Lower leg skin (tissue), 4 donors: Measurements from ENCODE around the gene KLHL2. TPM values are rescaled to one million over a fixed set of nuclear protein-coding genes. Genes with fewer than 3 reads are reported as not detected.

Experiments used
- DNase-seq, 2 donors: peaks; one replicate each; pipeline ENCODE4 v3.0.0-alpha.2; 2019; ENCODE audit warnings: low spot score in 2 of 2
- H3K4me3 ChIP-seq: fragments of 200-600 bp; sonication (generic); 2 replicates; pipeline ENCODE4 v1.5.1; 2017; ENCODE audit warnings: mild to moderate bottlenecking, low read depth; ENCODE audit not compliant: poor library complexity, severe bottlenecking
- POLR2A ChIP-seq, 2 donors: fragments of 450-650 bp; IDR thresholded peaks; one replicate each; pipeline ENCODE4 v1.6.1; 2016 to 2017; ENCODE audit warnings: antibody characterized with exemption in 2 of 2, mild to moderate bottlenecking in 1 of 2, moderate library complexity in 1 of 2
- WGBS, 2 donors: methylation state at CpG; one replicate each; pipeline ENCODE4 v1.1.5; 2018; 5-methylcytosine and 5-hydroxymethylcytosine counted together
- intact Hi-C: fragments of 100-400 bp; cut with DNase I; formaldehyde crosslinking; loops from one replicate; pipeline ENCODE4 v1.15.0; 2023; ENCODE audit warnings: low total_unique reads
- total RNA-seq, 4 donors: library from RNA; depleted of rRNA; stranded (reverse); fragments of >200 nt; gene quantifications; one replicate each; pipeline ENCODE4 v1.1.0, GENCODE V29; 2016
- TF ChIP-seq, protein P1 (sequence below), 3 donors: fragments of 450-650 bp; IDR thresholded peaks; one replicate each; pipeline ENCODE4 v1.5.1; 2016; ENCODE audit warnings: antibody characterized with exemption in 3 of 3, mild to moderate bottlenecking in 3 of 3, moderate library complexity in 2 of 3

Gene KLHL2
- total RNA-seq, 4 donors from 2014 or later, result 15.1 to 15.9 (median 15.7) TPM

DNA sequence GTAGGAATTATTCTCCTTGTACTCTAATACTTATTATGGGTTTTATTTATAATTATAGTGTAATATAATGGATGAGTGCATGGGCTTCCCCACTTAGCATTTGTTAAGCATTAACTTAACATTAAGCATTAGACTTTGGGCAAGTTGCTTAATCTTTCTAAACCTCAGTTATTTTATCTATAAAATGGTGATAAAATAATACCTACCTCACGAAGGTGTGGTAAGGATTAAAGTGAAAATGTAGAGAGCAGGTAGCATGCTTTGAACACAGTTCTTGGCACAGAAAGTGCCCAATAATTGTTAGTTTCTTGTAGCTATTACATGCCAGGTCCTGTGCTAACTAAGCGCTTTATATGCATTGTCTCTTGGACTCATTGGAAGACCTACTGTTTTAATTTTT is 122.7 kb downstream of the KLHL2 start:
- H3K4me3 ChIP-seq, result no peak overlapping the region
- 95 to 96% methylated on average over 2 of the region's 2 CpGs for WGBS, 2 donors
- intact Hi-C loops, result no loop called here
- no peak for DNase-seq
- no peak for TF ChIP-seq POLR2A (IDR thresholded peaks at IDR 0.05)

- no peak for DNase-seq
- WGBS, 2 donors, result 86 to 90% methylated on average over 5 of the region's 5 CpGs
- TF ChIP-seq, protein P1, sequence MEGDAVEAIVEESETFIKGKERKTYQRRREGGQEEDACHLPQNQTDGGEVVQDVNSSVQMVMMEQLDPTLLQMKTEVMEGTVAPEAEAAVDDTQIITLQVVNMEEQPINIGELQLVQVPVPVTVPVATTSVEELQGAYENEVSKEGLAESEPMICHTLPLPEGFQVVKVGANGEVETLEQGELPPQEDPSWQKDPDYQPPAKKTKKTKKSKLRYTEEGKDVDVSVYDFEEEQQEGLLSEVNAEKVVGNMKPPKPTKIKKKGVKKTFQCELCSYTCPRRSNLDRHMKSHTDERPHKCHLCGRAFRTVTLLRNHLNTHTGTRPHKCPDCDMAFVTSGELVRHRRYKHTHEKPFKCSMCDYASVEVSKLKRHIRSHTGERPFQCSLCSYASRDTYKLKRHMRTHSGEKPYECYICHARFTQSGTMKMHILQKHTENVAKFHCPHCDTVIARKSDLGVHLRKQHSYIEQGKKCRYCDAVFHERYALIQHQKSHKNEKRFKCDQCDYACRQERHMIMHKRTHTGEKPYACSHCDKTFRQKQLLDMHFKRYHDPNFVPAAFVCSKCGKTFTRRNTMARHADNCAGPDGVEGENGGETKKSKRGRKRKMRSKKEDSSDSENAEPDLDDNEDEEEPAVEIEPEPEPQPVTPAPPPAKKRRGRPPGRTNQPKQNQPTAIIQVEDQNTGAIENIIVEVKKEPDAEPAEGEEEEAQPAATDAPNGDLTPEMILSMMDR (IDR thresholded peaks at IDR 0.05), result no peak
- no peak for TF ChIP-seq POLR2A (IDR thresholded peaks at IDR 0.05)
- intact Hi-C loops, result no loop called here
- H3K4me3 ChIP-seq, result no peak overlapping the region
These were observed 123.3 kb downstream of the KLHL2 start for GRCh38 chr4:165330666-165331065.

GRCh38 chr4:165331359-165331758 is 124.0 kb downstream of the KLHL2 start:
- no peak for DNase-seq
- H3K4me3 ChIP-seq, result no peak overlapping the region
- TF ChIP-seq POLR2A (IDR thresholded peaks at IDR 0.05), result no peak
- TF ChIP-seq, protein P1 (IDR thresholded peaks at IDR 0.05), result no peak
- intact Hi-C loops, result no loop called here
- 80 to 85% methylated on average over 1 of the region's 1 CpG for WGBS, 2 donors

DNA sequence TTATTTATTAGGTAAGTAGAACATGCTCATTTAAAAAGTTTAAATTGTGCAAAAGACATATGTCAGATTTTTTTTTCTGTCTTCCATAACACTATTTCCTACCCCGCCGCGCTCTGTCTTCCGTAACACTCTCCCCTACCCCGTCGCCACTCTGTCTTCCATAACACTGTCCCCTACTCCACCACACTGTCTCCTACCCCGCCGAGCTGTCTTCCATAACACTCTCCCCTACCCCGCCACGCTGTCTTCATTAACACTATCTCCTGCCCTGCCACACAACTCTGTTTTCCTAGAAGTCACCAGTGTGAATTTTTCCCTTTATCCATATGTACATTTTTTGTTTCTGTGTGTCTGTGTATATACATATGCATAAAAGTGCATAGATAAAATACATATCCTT is 124.5 kb downstream of the KLHL2 start:
- no peak overlapping the region for H3K4me3 ChIP-seq

GRCh38 chr4:165332502-165332901 is 125.1 kb downstream of the KLHL2 start:
- intact Hi-C loops, result no loop called here
- DNase-seq, result no peak
- WGBS, 2 donors, result 52 to 62% methylated on average over 1 of the region's 1 CpG
- TF ChIP-seq POLR2A (IDR thresholded peaks at IDR 0.05), result no peak
- TF ChIP-seq, protein P1 (IDR thresholded peaks at IDR 0.05), result no peak
- H3K4me3 ChIP-seq, result no peak overlapping the region

More for the DNA sequence above, 124.5 kb downstream of the KLHL2 start:
- 87 to 94% methylated on average over 10 of the region's 10 CpGs for WGBS, 2 donors
- intact Hi-C loops, result no loop called here
- no peak for DNase-seq
- TF ChIP-seq POLR2A (IDR thresholded peaks at IDR 0.05), result no peak
- TF ChIP-seq, protein P1 (IDR thresholded peaks at IDR 0.05), result no peak

DNA sequence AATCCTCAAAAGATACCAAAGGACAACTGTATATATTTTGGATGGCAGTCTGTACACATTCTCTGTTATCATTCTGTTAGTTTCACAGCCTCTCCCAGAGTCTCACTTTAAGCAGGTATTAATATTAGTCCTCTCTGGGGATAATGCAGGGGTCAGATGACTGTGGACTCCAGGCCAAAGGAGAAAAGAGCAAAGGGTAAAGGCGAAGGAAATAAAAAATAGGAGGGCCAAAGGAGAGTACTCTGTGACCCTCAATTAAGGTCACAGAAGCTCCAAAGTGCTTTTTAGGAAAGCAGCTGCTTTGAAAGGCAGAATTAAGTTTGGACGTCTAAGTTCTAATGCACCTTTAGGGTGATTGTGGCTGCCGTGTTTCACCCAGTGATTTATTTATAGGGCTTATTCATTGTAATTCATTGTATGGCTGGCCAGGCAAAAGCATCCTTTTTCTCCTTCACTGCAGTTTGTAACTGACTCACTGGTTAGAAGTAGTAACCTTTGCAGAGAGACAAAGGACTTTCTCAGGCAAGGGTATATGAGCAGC is 127.9 kb downstream of the KLHL2 start:
- no peak for DNase-seq
- 81 to 87% methylated on average over 3 of the region's 3 CpGs for WGBS, 2 donors
- TF ChIP-seq, protein P1 (IDR thresholded peaks at IDR 0.05), result no peak
- TF ChIP-seq POLR2A (IDR thresholded peaks at IDR 0.05), result no peak
- no peak overlapping the region for H3K4me3 ChIP-seq
- intact Hi-C loops, result no loop called here
